ENCODE data around the gene ERG. TPM values are rescaled to one million over a fixed set of nuclear protein-coding genes. Genes with fewer than 3 reads are reported as not detected.

Gene ERG
- total and polyA plus RNA-seq, 2 of the 8 experiments (the other 6 are each of a cell fraction or from before 2014, with no cell fraction given) = 1.0 to 3.0 TPM

- Histone ChIP-seq H2BK15ac (ENCODE audit: low read length) (no peak overlapping the region), H4K20me1 (replicated peaks in 1 of 2; ENCODE audit: control insufficient read depth in 1 of 2, insufficient read depth in 2 of 2, low read length in 2 of 2) (no peaks in the 10 kb centered on the region), H2AK5ac (ENCODE audit: low read depth, low read length) (no peak overlapping the region), H3K56ac (replicated peaks; ENCODE audit: insufficient read length, low read depth, low read length) (no peak overlapping the region), H3K23ac (ENCODE audit: insufficient read length) (no peak overlapping the region), H3K79me1 (ENCODE audit: low read depth, low read length) (no peaks in the 10 kb centered on the region), H3K36me3 (ENCODE audit: control insufficient read depth in 2 of 4, insufficient read depth in 4 of 4, low read length in 3 of 4) (no peaks in the 10 kb centered on the region), H3K9ac (replicated peaks in 1 of 4; ENCODE audit: extremely low read depth in 1 of 4, low read depth in 3 of 4, low read length in 3 of 4) (no peak overlapping the region), H3K9me3 (ENCODE audit: insufficient read depth in 2 of 2, low read depth in 1 of 2, low read length in 1 of 2) (0 out of 4 replicates have a peak, but pooled peaks cover 0 to 5% of the 10 kb centered on the region in 2 experiments), H3K4me3 (ENCODE audit: extremely low read depth in 1 of 4, insufficient read depth in 2 of 4, low read depth in 3 of 4, low read length in 4 of 4) (no peak overlapping the region), H3K4ac (replicated peaks; ENCODE audit: insufficient read length, low read depth, low read length) (no peak overlapping the region), H3K14ac (ENCODE audit: insufficient read length) (no peak overlapping the region), H3K23me2 (ENCODE audit: low read depth, low read length) (no peaks in the 10 kb centered on the region), H4K5ac (ENCODE audit: insufficient read length, low read depth, low read length) (no peak overlapping the region), H3K4me1 (replicated peaks in 1 of 4; ENCODE audit: control insufficient read depth in 3 of 4, insufficient read depth in 4 of 4, low read length in 3 of 4) (no peaks in the 10 kb centered on the region), H2BK20ac (ENCODE audit: low read length) (no peak overlapping the region), H2BK5ac (ENCODE audit: low read depth, low read length) (no peak overlapping the region), H3K18ac (ENCODE audit: extremely low read depth, low read length) (no peak overlapping the region), H3K27ac (ENCODE audit: low read depth, low read length) (no peak overlapping the region), H2BK12ac (ENCODE audit: low read depth, low read length) (no peak overlapping the region), H2BK120ac (replicated peaks; ENCODE audit: low read depth, low read length) (no peak overlapping the region), H3K27me3 (replicated peaks in 1 of 4; ENCODE audit: control insufficient read depth in 3 of 4, extremely low read depth in 1 of 4, insufficient read depth in 3 of 4, low read length in 3 of 4) (no peaks in the 10 kb centered on the region), H4K8ac (ENCODE audit: extremely low read depth, insufficient read depth, low read length) (no peak overlapping the region), H3K79me2 (ENCODE audit: control insufficient read depth in 1 of 2, insufficient read depth in 2 of 2, low read length in 2 of 2) (no peaks in the 10 kb centered on the region), H4K91ac (replicated peaks; ENCODE audit: insufficient read length, low read length) (no peak overlapping the region), H2AFZ (ENCODE audit: low read length) (no peak overlapping the region), H3K4me2 (ENCODE audit: insufficient read depth in 1 of 2, low read depth in 2 of 2, low read length in 2 of 2) (no peak overlapping the region)
- ChIA-PET CTCF (ENCODE audit: partially characterized antibody) (no interaction called here), POLR2A (ENCODE audit: partially characterized antibody) (no interaction called here)
- no peak for DNase-seq (ENCODE audit: low read depth in 1 of 2, low spot score in 2 of 2)
- FAIRE-seq = no peak
- TF ChIP-seq RFX5 (IDR thresholded peaks at IDR 0.05; ENCODE audit: borderline replicate concordance, low read depth, low read length) (no peak), YY1 (IDR thresholded peaks at IDR 0.05; ENCODE audit: low read depth, low read length) (no peak), SIRT6 (IDR thresholded peaks at IDR 0.05; ENCODE audit: low read length) (no peak), JUND (IDR thresholded peaks at IDR 0.05; ENCODE audit: low read length) (no peak), KDM1A (IDR thresholded peaks at IDR 0.05; ENCODE audit: borderline replicate concordance, low read length) (no peak), KDM5A (IDR thresholded peaks at IDR 0.05; ENCODE audit: low read length) (no peak), MAX (IDR thresholded peaks at IDR 0.05) (no peak), ATF2 (IDR thresholded peaks at IDR 0.05; ENCODE audit: low read length) (no peak), BCL11A (IDR thresholded peaks at IDR 0.05; ENCODE audit: low read depth in 2 of 2, low read length in 2 of 2) (no peak), EZH2 (IDR thresholded peaks at IDR 0.05; ENCODE audit: low read depth, low read length, severe bottlenecking) (no peak), SIX5 (IDR thresholded peaks at IDR 0.05; ENCODE audit: low read depth, low read length) (no peak), USF2 (IDR thresholded peaks at IDR 0.05; ENCODE audit: low read length) (no peak)
Observed at GRCh38 chr21:38430401-38430984, 67.8 kb downstream of the ERG start.

Data from H1 (cell line).